Measurements from ENCODE around the gene GPER1.

DNA sequence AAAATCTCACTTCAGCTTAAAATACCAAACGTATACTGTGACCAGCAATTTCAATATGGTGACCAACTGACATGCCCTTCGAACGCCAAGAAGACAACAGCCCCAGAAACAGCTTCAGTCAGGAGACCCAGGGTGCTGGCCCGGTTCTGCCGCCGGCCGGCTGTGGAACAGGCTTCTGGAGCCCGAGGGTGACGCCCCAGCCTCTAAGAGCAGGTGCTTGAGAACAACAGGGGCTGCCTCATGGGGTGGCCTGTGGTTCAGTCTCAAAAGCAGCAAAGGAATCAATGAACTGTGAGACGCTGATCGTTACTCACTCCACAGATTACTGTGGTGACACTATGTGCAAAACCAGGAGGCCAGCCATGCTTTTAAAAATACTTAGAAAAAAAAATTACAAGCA, 17.3 kb downstream of the GPER1 start:
- TF ChIP-seq POLR2A (IDR thresholded peaks at IDR 0.05; ENCODE audit: low read length) (no peak), GATA1 (IDR thresholded peaks at IDR 0.05; ENCODE audit: low read depth, low read length) (no peak)

All from erythroblast (primary cell).